ENCODE data around the gene HOMER2.
A peak's percentile ranks its signal among the peaks of the same experiment; 100 is the strongest.

Gene HOMER2

GRCh38 chr15:82855286-82856100, 97.0 kb downstream of the HOMER2 start:
- DNase-seq: no peak

- no peak for DNase-seq
These were observed 98.0 kb downstream of the HOMER2 start for GRCh38 chr15:82854554-82854953.

- DNase-seq: no peak
These were observed 99.5 kb downstream of the HOMER2 start for GRCh38 chr15:82852941-82853561.

- no peak for DNase-seq
These were observed 100.5 kb downstream of the HOMER2 start for GRCh38 chr15:82851981-82852511.

- DNase-seq: no peak
These were observed 101.1 kb downstream of the HOMER2 start for GRCh38 chr15:82851306-82851850.

GRCh38 chr15:82850731-82851130, 101.8 kb downstream of the HOMER2 start:
- no peak for DNase-seq

- DNase-seq: peak; percentile 15
These were observed 102.7 kb downstream of the HOMER2 start for GRCh38 chr15:82849556-82850512.

- no peak for DNase-seq
These were observed 104.1 kb downstream of the HOMER2 start for GRCh38 chr15:82848241-82848993.

GRCh38 chr15:82847703-82848102, 104.8 kb downstream of the HOMER2 start:
- no peak for DNase-seq

- no peak for DNase-seq
These were observed 105.9 kb downstream of the HOMER2 start for GRCh38 chr15:82846621-82847020.

- no peak for DNase-seq
These were observed 106.8 kb downstream of the HOMER2 start for GRCh38 chr15:82845686-82846085.

- no peak for DNase-seq
These were observed 109.0 kb downstream of the HOMER2 start for GRCh38 chr15:82843566-82843965.

- DNase-seq: no peak
These were observed 112.4 kb downstream of the HOMER2 start for GRCh38 chr15:82840166-82840565.

- DNase-seq: no peak
These were observed 113.4 kb downstream of the HOMER2 start for GRCh38 chr15:82839136-82839535.

- no peak for DNase-seq
These were observed 114.3 kb downstream of the HOMER2 start for GRCh38 chr15:82838096-82838735.

- DNase-seq: no peak
These were observed 117.1 kb downstream of the HOMER2 start for GRCh38 chr15:82835391-82835917.

- DNase-seq: no peak
These were observed 119.2 kb downstream of the HOMER2 start for GRCh38 chr15:82833362-82833682.

- DNase-seq: no peak
These were observed 119.7 kb downstream of the HOMER2 start for GRCh38 chr15:82832601-82833361.

GRCh38 chr15:82831894-82832600, 120.5 kb downstream of the HOMER2 start:
- no peak for DNase-seq
